ENCODE results near the gene ATXN1L. TPM values are rescaled to one million over a fixed set of nuclear protein-coding genes. Genes with fewer than 3 reads are reported as not detected.
"Not testable (repeated sequence)": the region's sequence is repeated elsewhere in the genome, so short reads cannot be mapped to it uniquely, and the experiment has no call there.

Gene ATXN1L
- total RNA-seq, 1 donor from 2014 or later, result 29.7 TPM

DNA sequence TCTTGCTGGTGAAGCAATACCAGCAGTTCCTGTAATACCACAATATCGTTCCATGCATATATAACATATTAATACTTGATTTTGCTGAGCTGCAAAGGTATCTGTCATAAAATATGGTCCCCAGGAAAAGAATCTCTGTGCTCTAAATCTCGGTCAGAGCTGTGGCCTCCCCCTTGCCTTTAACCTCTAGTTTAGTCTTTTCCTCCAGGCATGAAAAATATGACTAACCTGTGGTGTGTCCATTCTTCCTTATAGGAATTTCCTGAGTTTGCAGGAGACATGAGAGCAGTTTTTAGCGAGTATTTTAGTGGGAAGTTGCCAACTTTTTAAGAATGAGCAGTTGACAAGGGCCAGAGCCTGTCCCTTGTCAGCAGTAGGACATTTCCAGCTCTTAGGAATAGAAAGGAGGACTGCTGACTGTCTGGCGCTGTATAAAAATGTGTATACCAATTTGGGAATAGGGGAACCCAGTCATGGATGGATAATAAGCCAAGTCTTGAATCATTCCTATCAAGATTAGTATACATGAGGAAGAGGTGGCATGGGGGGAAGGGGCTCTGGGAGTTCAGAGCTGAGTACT is 8.7 kb downstream of the ATXN1L start:
- peaks cover 5% of the 10 kb centered on the region for H3K4me1 ChIP-seq
- H3K27ac ChIP-seq, result no peak overlapping the region
- H3K27me3 ChIP-seq (ENCODE audit: low read depth), result no peaks in the 10 kb centered on the region
- no peak overlapping the region for H3K4me3 ChIP-seq
- DNase-seq (no peak), ATAC-seq (no peak)
- no peaks in the 10 kb centered on the region for H3K9me3 ChIP-seq
- intact Hi-C loops (cut with DNase I), result no loop called here
- H3K36me3 ChIP-seq, result peaks cover 66% of the 10 kb centered on the region
- TF ChIP-seq, protein P1, sequence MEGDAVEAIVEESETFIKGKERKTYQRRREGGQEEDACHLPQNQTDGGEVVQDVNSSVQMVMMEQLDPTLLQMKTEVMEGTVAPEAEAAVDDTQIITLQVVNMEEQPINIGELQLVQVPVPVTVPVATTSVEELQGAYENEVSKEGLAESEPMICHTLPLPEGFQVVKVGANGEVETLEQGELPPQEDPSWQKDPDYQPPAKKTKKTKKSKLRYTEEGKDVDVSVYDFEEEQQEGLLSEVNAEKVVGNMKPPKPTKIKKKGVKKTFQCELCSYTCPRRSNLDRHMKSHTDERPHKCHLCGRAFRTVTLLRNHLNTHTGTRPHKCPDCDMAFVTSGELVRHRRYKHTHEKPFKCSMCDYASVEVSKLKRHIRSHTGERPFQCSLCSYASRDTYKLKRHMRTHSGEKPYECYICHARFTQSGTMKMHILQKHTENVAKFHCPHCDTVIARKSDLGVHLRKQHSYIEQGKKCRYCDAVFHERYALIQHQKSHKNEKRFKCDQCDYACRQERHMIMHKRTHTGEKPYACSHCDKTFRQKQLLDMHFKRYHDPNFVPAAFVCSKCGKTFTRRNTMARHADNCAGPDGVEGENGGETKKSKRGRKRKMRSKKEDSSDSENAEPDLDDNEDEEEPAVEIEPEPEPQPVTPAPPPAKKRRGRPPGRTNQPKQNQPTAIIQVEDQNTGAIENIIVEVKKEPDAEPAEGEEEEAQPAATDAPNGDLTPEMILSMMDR (IDR thresholded peaks at IDR 0.05), result no peak

DNA sequence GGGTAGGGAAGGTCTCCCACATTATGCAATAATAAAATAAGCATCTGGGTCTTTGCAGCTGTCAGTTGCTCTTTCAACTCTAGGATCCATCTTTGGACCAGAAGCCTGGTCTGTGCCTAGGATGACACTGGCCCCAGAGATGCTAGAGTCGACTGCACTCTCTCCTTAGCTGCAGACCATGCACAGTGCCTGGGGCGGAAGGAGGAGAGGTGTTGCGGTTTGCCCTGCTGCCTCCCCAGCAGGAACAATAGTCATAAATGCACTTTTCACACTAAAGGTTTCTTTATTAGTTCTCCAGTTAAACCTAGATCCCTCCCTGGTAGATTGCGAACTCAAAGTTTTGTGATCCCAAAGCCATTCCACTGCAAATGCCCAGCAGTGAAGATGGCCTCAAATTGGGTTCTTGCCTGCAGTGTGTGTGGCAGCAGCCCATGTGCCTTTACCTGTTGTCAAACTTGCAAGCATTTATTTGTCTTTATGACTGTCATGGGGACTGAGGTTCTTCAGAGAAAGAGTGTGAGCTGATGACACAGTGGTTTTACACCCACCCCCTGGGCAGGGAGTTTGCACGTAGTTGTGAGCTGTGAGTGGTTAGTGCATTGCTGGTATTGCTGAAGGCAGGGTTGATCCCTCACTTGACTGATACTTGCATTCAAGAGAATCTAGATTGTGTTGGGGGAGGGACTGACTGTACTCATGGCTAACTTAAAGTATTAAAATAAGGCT is 10.3 kb downstream of the ATXN1L start:
- DNase-seq, result no peak
- Histone ChIP-seq H3K27me3 (ENCODE audit: low read depth) (no peaks in the 10 kb centered on the region), H3K4me1 (peaks cover 5% of the 10 kb centered on the region), H3K9me3 (no peaks in the 10 kb centered on the region), H3K36me3 (peaks cover 66% of the 10 kb centered on the region), H3K27ac (no peak overlapping the region), H3K4me3 (no peak overlapping the region)
- intact Hi-C loops (cut with DNase I), result no loop called here
- peak in 1 of 2 donors; percentile 51 for ATAC-seq
- TF ChIP-seq, protein P1 (IDR thresholded peaks at IDR 0.05), result no peak

DNA sequence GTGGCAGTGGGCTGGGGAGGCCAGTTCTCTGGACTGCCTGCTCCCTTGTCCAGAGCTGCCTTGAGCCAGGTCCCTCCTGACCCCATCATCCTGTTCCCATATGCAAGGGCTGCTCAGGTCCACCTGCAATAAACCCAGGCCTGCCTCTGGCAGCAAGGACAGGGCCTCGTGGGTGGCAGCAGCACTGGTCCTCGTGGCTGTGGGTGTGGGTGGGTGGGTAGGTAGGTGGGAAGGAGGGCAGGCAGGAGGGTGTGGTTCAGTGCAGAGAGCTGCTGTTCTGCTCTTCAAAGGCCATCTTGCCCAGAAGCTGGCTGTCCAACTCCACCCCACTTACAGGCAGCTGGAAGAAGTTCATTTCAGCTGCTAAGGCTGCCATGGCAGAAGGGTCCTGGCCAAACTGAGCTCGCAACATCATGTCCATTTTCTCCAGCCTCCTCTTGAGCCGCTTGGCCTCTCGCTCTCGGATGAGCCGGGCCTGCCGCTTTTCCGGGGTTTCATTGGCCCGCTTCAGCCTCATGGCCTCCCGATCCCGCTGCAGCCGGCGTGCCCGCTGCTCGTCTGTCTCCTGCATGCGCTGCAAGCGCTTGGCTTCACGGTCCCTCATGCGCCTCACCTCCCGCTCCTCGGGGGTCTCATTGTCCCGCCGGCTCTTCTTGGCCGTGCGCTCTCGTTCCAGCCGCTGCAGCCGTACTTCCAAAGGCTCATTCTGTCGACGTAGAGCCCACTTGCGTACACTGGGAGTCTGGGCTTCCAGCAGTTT is 14.2 kb downstream of the ATXN1L start:
- no peak for DNase-seq
- peaks cover 70% of the 10 kb centered on the region for H3K36me3 ChIP-seq
- H3K4me3 ChIP-seq, result no peak overlapping the region
- peaks cover 5% of the 10 kb centered on the region for H3K4me1 ChIP-seq
- no peaks in the 10 kb centered on the region for H3K9me3 ChIP-seq
- no peak overlapping the region for H3K27ac ChIP-seq
- ATAC-seq, result no peak
- intact Hi-C loops (cut with DNase I), result no loop called here
- TF ChIP-seq, protein P1 (IDR thresholded peaks at IDR 0.05), result no peak
- no peaks in the 10 kb centered on the region for H3K27me3 ChIP-seq (ENCODE audit: low read depth)

DNA sequence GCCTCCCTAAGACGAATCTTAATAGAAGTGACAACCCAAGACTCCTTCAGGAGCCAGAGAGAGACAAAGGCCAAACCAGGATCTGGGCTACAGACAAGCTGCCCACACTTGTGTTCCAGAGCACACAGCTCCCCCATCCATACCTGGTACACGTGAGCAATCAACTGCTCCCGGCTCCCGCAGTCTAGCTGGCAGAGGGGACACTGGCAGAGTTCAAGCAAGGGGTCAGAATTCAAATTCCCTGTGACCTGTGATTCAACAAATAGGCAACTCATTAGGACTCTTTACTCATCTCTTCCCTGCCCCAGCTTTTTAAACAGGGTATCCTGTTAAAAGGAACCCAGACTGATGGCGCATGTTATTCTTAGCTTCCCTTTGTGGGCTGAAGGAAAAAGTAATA is 18.2 kb downstream of the ATXN1L start:
- TF ChIP-seq, protein P1 (IDR thresholded peaks at IDR 0.05), result no peak
- H3K27ac ChIP-seq, result no peak overlapping the region
- intact Hi-C loops (cut with DNase I), result no loop called here
- H3K9me3 ChIP-seq, result no peaks in the 10 kb centered on the region
- no peak for ATAC-seq
- DNase-seq, result no peak
- H3K27me3 ChIP-seq (ENCODE audit: low read depth), result no peaks in the 10 kb centered on the region
- H3K36me3 ChIP-seq, result peaks cover 90% of the 10 kb centered on the region
- no peak overlapping the region for H3K4me3 ChIP-seq
- peaks cover 1% of the 10 kb centered on the region for H3K4me1 ChIP-seq

DNA sequence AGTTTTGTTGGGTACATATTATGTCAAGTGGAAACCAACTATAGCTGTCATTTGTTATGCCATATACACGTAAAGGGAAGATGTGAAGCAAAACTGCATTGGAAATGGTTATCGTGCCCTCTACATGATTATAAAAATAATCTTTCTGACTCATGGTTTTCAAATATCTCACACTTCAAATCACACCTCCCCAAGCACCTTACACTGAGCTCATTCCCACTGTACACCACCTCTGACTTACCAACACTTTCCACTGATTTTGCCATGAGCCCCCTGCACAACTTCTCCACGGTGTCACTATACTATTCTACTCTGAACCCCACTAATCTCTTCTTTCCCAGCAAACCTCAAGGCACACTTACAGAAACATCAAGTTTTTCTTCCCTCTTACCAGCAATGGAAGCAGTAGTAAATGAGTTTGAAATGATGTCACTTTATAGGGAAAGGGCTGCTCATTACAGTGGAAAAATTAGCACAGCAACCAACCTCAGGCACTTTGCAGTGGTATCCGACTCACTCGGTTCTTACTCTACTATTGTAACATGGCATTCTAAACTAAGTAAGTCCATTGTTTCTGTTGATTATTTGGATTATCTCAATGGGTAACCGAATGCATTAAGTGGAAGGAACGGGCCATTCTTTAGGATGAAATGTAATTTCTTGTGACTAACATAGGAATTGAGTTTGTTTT is 19.5 kb downstream of the ATXN1L start:
- H3K27me3 ChIP-seq (ENCODE audit: low read depth), result no peaks in the 10 kb centered on the region
- TF ChIP-seq, protein P1 (IDR thresholded peaks at IDR 0.05), result no peak
- DNase-seq (no peak), ATAC-seq (no peak)
- H3K27ac ChIP-seq, result no peak overlapping the region
- no peaks in the 10 kb centered on the region for H3K4me1 ChIP-seq
- H3K36me3 ChIP-seq, result peaks cover 78% of the 10 kb centered on the region
- intact Hi-C loops (cut with DNase I), result no loop called here
- no peaks in the 10 kb centered on the region for H3K9me3 ChIP-seq
- H3K4me3 ChIP-seq, result no peak overlapping the region

DNA sequence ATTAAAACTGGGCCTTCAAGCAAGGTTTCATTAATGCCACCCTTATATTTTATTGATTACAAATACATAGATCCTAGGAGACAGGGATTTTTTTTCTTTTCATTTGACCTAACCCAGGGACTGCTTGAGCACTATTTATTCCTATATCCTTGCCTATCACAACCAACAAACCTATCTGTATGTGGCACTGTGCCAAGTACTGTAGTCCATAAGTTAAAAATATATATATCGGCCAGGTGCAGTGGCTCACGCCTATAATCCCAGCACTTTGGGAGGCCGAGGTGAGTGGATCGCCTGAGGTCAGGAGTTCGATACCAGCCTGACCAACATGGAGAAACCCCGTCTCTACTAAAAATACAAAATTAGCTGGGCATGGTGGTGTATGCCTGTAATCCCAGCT is 21.4 kb downstream of the ATXN1L start:
- H3K4me1 ChIP-seq; intact Hi-C loops (cut with DNase I); H3K9me3 ChIP-seq; ATAC-seq; H3K4me3 ChIP-seq; DNase-seq; H3K27me3 ChIP-seq (ENCODE audit: low read depth); H3K27ac ChIP-seq: not testable (repeated sequence)
- H3K36me3 ChIP-seq, result peaks cover 59% of the 10 kb centered on the region

All from lower lobe of right lung (tissue), 2 donors.